DOHH2 (cell line): ENCODE results near the gene PROM1.

Source experiments
- H3F3A ChIP-seq: fragments of 200-600 bp; sonication (generic), shearing (Covaris generic); 2 replicates; pipeline ENCODE4 v1.6.0; 2016; ENCODE audit warnings: antibody characterized with exemption, mild to moderate bottlenecking; ENCODE audit not compliant: control insufficient read depth, insufficient read depth
- H3K27ac ChIP-seq: fragments of 200-600 bp; sonication (generic); 2 replicates; pipeline ENCODE4 v1.5.1; 2014; ENCODE audit warnings: low read depth, mild to moderate bottlenecking, low read length, moderate library complexity
- H3K27me3 ChIP-seq: fragments of 200-600 bp; sonication (generic); 2 replicates; pipeline ENCODE4 v1.6.1; 2014; ENCODE audit warnings: mild to moderate bottlenecking, low read length, mixed read lengths; ENCODE audit not compliant: control insufficient read depth
- H3K36me3 ChIP-seq: fragments of 200-600 bp; sonication (generic); 2 replicates; pipeline ENCODE4 v1.6.1; 2014; ENCODE audit warnings: mild to moderate bottlenecking, low read length, moderate library complexity, mixed read lengths; ENCODE audit not compliant: control insufficient read depth
- H3K4me1 ChIP-seq: fragments of 200-600 bp; sonication (generic); 2 replicates; pipeline ENCODE4 v1.6.1; 2014; ENCODE audit warnings: mild to moderate bottlenecking, low read length, mixed read lengths; ENCODE audit not compliant: control insufficient read depth
- H3K4me2 ChIP-seq: fragments of 200-600 bp; sonication (generic); 2 replicates; pipeline ENCODE4 v1.6.0; 2014; ENCODE audit warnings: mild to moderate bottlenecking, low read length, moderate library complexity
- H3K4me3 ChIP-seq: fragments of 200-600 bp; sonication (generic); 2 replicates; pipeline ENCODE4 v1.5.1; 2014; ENCODE audit warnings: mild to moderate bottlenecking, low read length, mixed read lengths
- H3K79me2 ChIP-seq: fragments of 200-600 bp; sonication (generic); 2 replicates; pipeline ENCODE4 v1.6.1; 2014; ENCODE audit warnings: mild to moderate bottlenecking, low read length, mixed read lengths; ENCODE audit not compliant: control insufficient read depth
- H3K9me2 ChIP-seq: fragments of 200-600 bp; sonication (generic); replicated peaks from 2 replicates; pipeline ENCODE4 v1.6.1; 2014; ENCODE audit warnings: mild to moderate bottlenecking, low read length, mixed read lengths; ENCODE audit not compliant: control insufficient read depth
- H3K9me3 ChIP-seq: fragments of 200-600 bp; sonication (generic); 2 replicates; pipeline ENCODE4 v1.6.1; 2014; ENCODE audit warnings: antibody characterized with exemption, low read length, mixed read lengths; ENCODE audit not compliant: control insufficient read depth, insufficient read depth
- H4K20me1 ChIP-seq: fragments of 200-600 bp; sonication (generic); 2 replicates; pipeline ENCODE4 v1.6.0; 2014; ENCODE audit warnings: low read depth, mild to moderate bottlenecking, antibody characterized with exemption, low read length, moderate library complexity; ENCODE audit not compliant: control insufficient read depth, insufficient read depth
- EZH2phosphoT487 ChIP-seq: fragments of 200-600 bp; sonication (generic); IDR thresholded peaks from 2 replicates; pipeline ENCODE4 v1.6.1; 2017; ENCODE audit warnings: borderline replicate concordance, mild to moderate bottlenecking, antibody characterized with exemption, low read length, moderate library complexity, mixed read lengths
- TF ChIP-seq, protein P1 (sequence below): fragments of 200-600 bp; sonication (generic); IDR thresholded peaks from one replicate; pipeline ENCODE4 v1.5.1; 2014; ENCODE audit warnings: antibody characterized with exemption, mild to moderate bottlenecking, low read depth, low read length; ENCODE audit not compliant: poor library complexity, severe bottlenecking

Gene PROM1

DNA sequence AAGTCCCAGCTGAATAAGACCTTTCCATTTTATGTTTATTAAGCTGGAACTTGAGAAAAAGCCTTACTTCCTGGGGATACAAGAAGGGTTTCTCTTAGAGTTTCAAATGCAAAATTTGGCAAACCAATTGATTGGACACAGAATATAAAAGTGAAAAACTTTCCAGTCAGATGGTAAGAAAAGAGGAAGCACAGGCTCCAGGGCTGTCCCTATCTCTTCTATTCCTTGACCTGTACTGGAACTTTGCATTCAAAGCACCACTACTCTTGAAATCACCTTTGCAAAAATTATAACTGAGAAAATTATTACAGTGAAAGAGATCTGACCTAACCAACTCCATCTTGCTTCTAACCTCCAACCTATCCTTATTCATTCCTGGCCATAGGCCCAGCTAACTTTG lies 11.7 kb downstream of the PROM1 start:
- Histone ChIP-seq H3F3A (no peaks in the 10 kb centered on the region), H3K4me1 (no peaks in the 10 kb centered on the region), H3K36me3 (no peaks in the 10 kb centered on the region), H4K20me1 (no peaks in the 10 kb centered on the region), H3K27me3 (no peaks in the 10 kb centered on the region), H3K9me3 (no peaks in the 10 kb centered on the region), H3K4me2 (no peak overlapping the region), H3K9me2 (no peaks in the 10 kb centered on the region), H3K4me3 (no peak overlapping the region), H3K27ac (no peak overlapping the region), H3K79me2 (no peaks in the 10 kb centered on the region)
- no peak for TF ChIP-seq EZH2phosphoT487

DNA sequence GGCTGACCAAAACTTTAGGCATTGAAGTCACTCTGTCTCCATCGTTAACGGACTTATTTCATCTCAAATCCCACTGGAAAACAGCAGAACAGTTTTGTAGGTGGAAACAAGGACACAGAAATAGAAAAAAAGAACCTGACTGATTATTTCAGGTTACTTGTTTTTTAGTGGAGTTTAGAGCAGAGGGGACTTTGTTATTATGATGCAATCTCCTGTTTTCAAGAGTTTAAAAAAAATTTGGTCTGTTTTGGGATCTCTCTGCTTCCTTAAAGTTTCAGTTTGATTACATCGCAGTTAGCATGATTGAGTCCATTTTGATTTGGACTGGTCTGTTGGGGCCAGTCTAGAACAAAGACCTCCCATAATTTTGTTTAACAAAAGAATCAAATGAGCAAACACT lies 13.6 kb downstream of the PROM1 start:
- no peaks in the 10 kb centered on the region for H3K79me2 ChIP-seq
- no peaks in the 10 kb centered on the region for H3K36me3 ChIP-seq
- TF ChIP-seq, protein P1, sequence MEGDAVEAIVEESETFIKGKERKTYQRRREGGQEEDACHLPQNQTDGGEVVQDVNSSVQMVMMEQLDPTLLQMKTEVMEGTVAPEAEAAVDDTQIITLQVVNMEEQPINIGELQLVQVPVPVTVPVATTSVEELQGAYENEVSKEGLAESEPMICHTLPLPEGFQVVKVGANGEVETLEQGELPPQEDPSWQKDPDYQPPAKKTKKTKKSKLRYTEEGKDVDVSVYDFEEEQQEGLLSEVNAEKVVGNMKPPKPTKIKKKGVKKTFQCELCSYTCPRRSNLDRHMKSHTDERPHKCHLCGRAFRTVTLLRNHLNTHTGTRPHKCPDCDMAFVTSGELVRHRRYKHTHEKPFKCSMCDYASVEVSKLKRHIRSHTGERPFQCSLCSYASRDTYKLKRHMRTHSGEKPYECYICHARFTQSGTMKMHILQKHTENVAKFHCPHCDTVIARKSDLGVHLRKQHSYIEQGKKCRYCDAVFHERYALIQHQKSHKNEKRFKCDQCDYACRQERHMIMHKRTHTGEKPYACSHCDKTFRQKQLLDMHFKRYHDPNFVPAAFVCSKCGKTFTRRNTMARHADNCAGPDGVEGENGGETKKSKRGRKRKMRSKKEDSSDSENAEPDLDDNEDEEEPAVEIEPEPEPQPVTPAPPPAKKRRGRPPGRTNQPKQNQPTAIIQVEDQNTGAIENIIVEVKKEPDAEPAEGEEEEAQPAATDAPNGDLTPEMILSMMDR = no peak
- no peak for TF ChIP-seq EZH2phosphoT487

DNA sequence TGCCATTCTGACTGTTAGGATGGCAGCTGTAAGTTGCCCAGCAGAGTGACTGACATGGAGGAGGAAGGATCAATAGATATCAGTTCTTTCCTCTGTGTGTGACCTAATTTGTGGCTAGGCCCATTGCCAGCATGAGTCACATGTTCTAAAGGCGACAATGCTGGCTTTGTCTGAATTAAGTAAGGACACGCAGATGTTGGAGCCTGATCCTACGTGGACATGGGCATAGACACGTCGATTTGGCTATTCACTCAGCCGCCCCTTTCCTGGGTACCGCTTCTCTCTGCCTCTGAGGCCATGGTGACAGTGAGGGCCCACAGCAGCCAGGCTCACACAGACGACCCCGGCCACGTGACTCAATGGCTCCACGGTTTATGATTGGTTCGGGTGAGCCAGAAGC lies 16.3 kb downstream of the PROM1 start:
- Histone ChIP-seq H3K9me2 (no peaks in the 10 kb centered on the region), H3K27me3 (no peaks in the 10 kb centered on the region), H3K9me3 (no peaks in the 10 kb centered on the region), H3K4me3 (no peak overlapping the region), H3F3A (no peaks in the 10 kb centered on the region), H3K79me2 (no peaks in the 10 kb centered on the region), H3K27ac (no peak overlapping the region), H4K20me1 (no peaks in the 10 kb centered on the region), H3K4me2 (no peak overlapping the region), H3K36me3 (no peaks in the 10 kb centered on the region), H3K4me1 (no peaks in the 10 kb centered on the region)
- TF ChIP-seq, protein P1 = no peak
- no peak for TF ChIP-seq EZH2phosphoT487

More for the DNA sequence above, 13.6 kb downstream of the PROM1 start:
- no peaks in the 10 kb centered on the region for H3K9me2 ChIP-seq
- H3K4me3 ChIP-seq = no peak overlapping the region
- H4K20me1 ChIP-seq = no peaks in the 10 kb centered on the region
- H3K4me2 ChIP-seq = no peak overlapping the region
- H3K27me3 ChIP-seq = no peaks in the 10 kb centered on the region
- no peaks in the 10 kb centered on the region for H3K9me3 ChIP-seq
- H3F3A ChIP-seq = no peaks in the 10 kb centered on the region
- no peak overlapping the region for H3K27ac ChIP-seq
- no peaks in the 10 kb centered on the region for H3K4me1 ChIP-seq

DNA sequence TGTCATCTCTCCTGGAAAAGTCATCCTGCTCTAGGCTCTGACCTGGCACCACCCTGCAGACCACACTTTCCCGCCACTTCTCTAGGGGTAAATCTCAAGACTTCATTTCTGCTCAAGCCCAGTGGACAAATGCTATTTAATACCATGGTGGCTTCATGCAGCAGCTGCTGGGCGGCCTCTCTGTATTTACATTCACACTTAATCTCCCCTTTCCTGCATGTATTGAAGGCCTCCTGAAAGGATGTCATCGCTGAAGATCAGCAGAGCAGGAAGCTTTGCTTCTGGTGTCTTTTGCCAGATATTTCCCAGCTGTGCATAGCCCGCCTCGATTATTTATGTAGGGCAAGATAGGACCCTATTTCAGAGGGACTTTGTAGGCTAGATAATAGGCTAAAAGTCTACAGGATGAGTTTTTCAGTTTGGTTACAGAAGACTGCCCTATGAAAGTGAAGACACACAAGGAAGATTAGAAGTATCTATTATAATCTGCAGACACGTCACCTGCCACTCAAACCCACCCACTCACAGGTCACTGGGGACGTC lies 17.2 kb downstream of the PROM1 start:
- no peaks in the 10 kb centered on the region for H3K9me2 ChIP-seq
- no peak overlapping the region for H3K27ac ChIP-seq
- no peak overlapping the region for H3K4me3 ChIP-seq
- no peaks in the 10 kb centered on the region for H4K20me1 ChIP-seq
- no peaks in the 10 kb centered on the region for H3F3A ChIP-seq
- H3K79me2 ChIP-seq = no peaks in the 10 kb centered on the region
- no peak for TF ChIP-seq EZH2phosphoT487
- TF ChIP-seq, protein P1 = no peak
- no peaks in the 10 kb centered on the region for H3K36me3 ChIP-seq
- H3K4me2 ChIP-seq = no peak overlapping the region
- H3K9me3 ChIP-seq = no peaks in the 10 kb centered on the region
- peaks cover under 1% of the 10 kb centered on the region; the same call in 1 of the 2 replicates for H3K27me3 ChIP-seq
- H3K4me1 ChIP-seq = no peaks in the 10 kb centered on the region
